Ovary (tissue), 3 donors: ENCODE data around the gene MITF.

Experiments
- CTCF ChIP-seq, 3 donors: fragments of 450-650 bp in 2 of 3; fragments of 200-600 bp in 1 of 3; IDR thresholded peaks; one replicate each; pipeline versions ENCODE4 v1.5.1 to v1.8.0; 2016 to 2022; ENCODE audit warnings: antibody characterized with exemption in 3 of 3, mild to moderate bottlenecking in 1 of 3
- POLR2A ChIP-seq: fragments of 450-650 bp; IDR thresholded peaks from one replicate; pipeline ENCODE4 v1.6.1; 2017; ENCODE audit warnings: antibody characterized with exemption, mild to moderate bottlenecking, moderate library complexity
- donor health status: DM: no; HTN: no; CAD: no.

GRCh38 chr3:69830147-69830546 lies 90.9 kb downstream of the MITF start:
- TF ChIP-seq CTCF (IDR thresholded peaks at IDR 0.05) = no peak
- no peak for TF ChIP-seq POLR2A
